H9 (cell line): ENCODE measurements around the gene ZNF688. TPM values are rescaled to one million over a fixed set of nuclear protein-coding genes. Genes with fewer than 3 reads are reported as not detected.

Experiments used
- DNase-seq: peaks from one replicate; pipeline ENCODE4 v3.0.0-alpha.2; 2017
- H2AFZ ChIP-seq: one replicate; pipeline ENCODE4 v1.6.1; 2013; ENCODE audit warnings: mild to moderate bottlenecking, low read length, control low read depth, moderate library complexity
- H2AK5ac ChIP-seq: 2 replicates; pipeline ENCODE4 v1.6.1; 2013; ENCODE audit warnings: low read length, control low read depth, mixed read lengths; ENCODE audit not compliant: insufficient read length
- H2BK120ac ChIP-seq: one replicate; pipeline ENCODE4 v1.6.1; 2013; ENCODE audit warnings: low read depth, mild to moderate bottlenecking, low read length, control low read depth, inconsistent platforms; ENCODE audit not compliant: poor library complexity, severe bottlenecking
- H2BK12ac ChIP-seq: 2 replicates; pipeline ENCODE4 v1.6.1; 2013; ENCODE audit warnings: low read length, control low read depth, mixed read lengths, low read depth; ENCODE audit not compliant: insufficient read length
- H2BK15ac ChIP-seq: 2 replicates; pipeline ENCODE4 v1.6.1; 2013; ENCODE audit warnings: low read depth, low read length, control low read depth
- H2BK20ac ChIP-seq: one replicate; pipeline ENCODE4 v1.6.1; 2013; ENCODE audit warnings: low read depth, mild to moderate bottlenecking, low read length, control low read depth, inconsistent platforms; ENCODE audit not compliant: poor library complexity, severe bottlenecking
- H2BK5ac ChIP-seq: 2 replicates; pipeline ENCODE4 v1.6.1; 2013; ENCODE audit warnings: low read length, control low read depth, mixed read lengths; ENCODE audit not compliant: insufficient read length
- H3K14ac ChIP-seq: 2 replicates; pipeline ENCODE4 v1.6.1; 2013; ENCODE audit warnings: low read length, control low read depth; ENCODE audit not compliant: insufficient read depth
- H3K18ac ChIP-seq: 2 replicates; pipeline ENCODE4 v1.6.1; 2013; ENCODE audit warnings: low read depth, mild to moderate bottlenecking, mixed read lengths, low read length, control low read depth; ENCODE audit not compliant: insufficient read length
- H3K23ac ChIP-seq: 2 replicates; pipeline ENCODE4 v1.6.1; 2013; ENCODE audit warnings: low read length, control low read depth, mixed read lengths, low read depth; ENCODE audit not compliant: insufficient read length
- H3K23me2 ChIP-seq: 2 replicates; pipeline ENCODE4 v1.6.1; 2013; ENCODE audit warnings: low read depth, mild to moderate bottlenecking, mixed read lengths, low read length, control low read depth; ENCODE audit not compliant: insufficient read length, poor library complexity, severe bottlenecking
- H3K27ac ChIP-seq: 2 replicates; pipeline ENCODE4 v1.5.1; 2013; ENCODE audit warnings: low read length, control low read depth, mixed read lengths, low read depth; ENCODE audit not compliant: insufficient read length
- H3K27me3 ChIP-seq: 2 replicates; pipeline ENCODE4 v1.6.1; 2013; ENCODE audit warnings: low read length, control low read depth, inconsistent platforms; ENCODE audit not compliant: insufficient read depth
- H3K4ac ChIP-seq: 2 replicates; pipeline ENCODE4 v1.6.1; 2013; ENCODE audit warnings: low read depth, mild to moderate bottlenecking, control low read depth, inconsistent platforms, low read length, moderate library complexity
- H3K4me1 ChIP-seq: 2 replicates; pipeline ENCODE4 v1.6.1; 2013; ENCODE audit warnings: low read length, control low read depth, inconsistent platforms; ENCODE audit not compliant: insufficient read depth
- H3K4me2 ChIP-seq: 2 replicates; pipeline ENCODE4 v1.6.1; 2013; ENCODE audit warnings: low read length, control low read depth, mixed read lengths; ENCODE audit not compliant: insufficient read length, insufficient read depth
- H3K56ac ChIP-seq: 2 replicates; pipeline ENCODE4 v1.6.1; 2013; ENCODE audit warnings: low read depth, mild to moderate bottlenecking, mixed read lengths, low read length, control low read depth; ENCODE audit not compliant: insufficient read length
- H3K79me1 ChIP-seq: 2 replicates; pipeline ENCODE4 v1.6.1; 2013; ENCODE audit warnings: low read depth, mild to moderate bottlenecking, moderate library complexity, low read length, control low read depth, inconsistent platforms; ENCODE audit not compliant: insufficient read depth, poor library complexity, severe bottlenecking
- H3K79me2 ChIP-seq: 2 replicates; pipeline ENCODE4 v1.6.1; 2013; ENCODE audit warnings: low read length, control low read depth, inconsistent platforms; ENCODE audit not compliant: insufficient read depth
- H3K9ac ChIP-seq: 2 replicates; pipeline ENCODE4 v1.6.1; 2013; ENCODE audit warnings: low read length, control low read depth, mixed read lengths; ENCODE audit not compliant: insufficient read length; ENCODE audit errors: extremely low read depth
- H3K9me3 ChIP-seq: one replicate; pipeline ENCODE4 v1.6.1; 2013; ENCODE audit warnings: low read depth, low read length, inconsistent platforms; ENCODE audit not compliant: control insufficient read depth
- H3T11ph ChIP-seq: one replicate; pipeline ENCODE4 v1.6.1; 2013; ENCODE audit warnings: mild to moderate bottlenecking, low read length, control low read depth, inconsistent platforms
- H4K20me1 ChIP-seq: one replicate; pipeline ENCODE4 v1.6.1; 2013; ENCODE audit not compliant: control insufficient read depth, insufficient read length, insufficient read depth
- H4K5ac ChIP-seq: 2 replicates; pipeline ENCODE4 v1.6.1; 2013; ENCODE audit warnings: low read depth, mild to moderate bottlenecking, mixed read lengths, low read length, control low read depth; ENCODE audit not compliant: insufficient read length
- H4K8ac ChIP-seq: replicated peaks from 2 replicates; pipeline ENCODE4 v1.6.1; 2013; ENCODE audit warnings: low read length, control low read depth, mixed read lengths, low read depth; ENCODE audit not compliant: insufficient read length
- H4K91ac ChIP-seq: 2 replicates; pipeline ENCODE4 v1.6.1; 2013; ENCODE audit warnings: low read depth, mild to moderate bottlenecking, moderate library complexity, mixed read lengths, low read length, control low read depth; ENCODE audit not compliant: insufficient read length
- H3K27ac Mint-ChIP-seq, 3 experiments: 2 replicates in 2 of 3; 3 replicates in 1 of 3; pipeline ENCODE4 v1.8.0; 2020 to 2021; ENCODE audit warnings: mixed read lengths in 3 of 3, mild to moderate bottlenecking in 1 of 3, moderate library complexity in 1 of 3
- H3K27me3 Mint-ChIP-seq: 2 replicates; pipeline ENCODE4 v1.8.0; 2021; ENCODE audit warnings: low read depth, mild to moderate bottlenecking, moderate library complexity, mixed read lengths
- H3K36me3 Mint-ChIP-seq, 3 experiments: 2 replicates in 2 of 3; 3 replicates in 1 of 3; pipeline ENCODE4 v1.8.0; 2020 to 2021; ENCODE audit warnings: low read depth in 3 of 3, mixed read lengths in 3 of 3; ENCODE audit not compliant: insufficient read depth in 1 of 3
- H3K4me1 Mint-ChIP-seq, 2 experiments: 2 replicates each; pipeline ENCODE4 v1.8.0; 2020; ENCODE audit warnings: mixed read lengths in 2 of 2
- H3K4me3 Mint-ChIP-seq, 2 experiments: 2 replicates in 1 of 2; 3 replicates in 1 of 2; pipeline ENCODE4 v1.8.0; 2020 to 2021; ENCODE audit warnings: mild to moderate bottlenecking in 2 of 2, mixed read lengths in 2 of 2, moderate library complexity in 1 of 2
- H3K9me3 Mint-ChIP-seq, 2 experiments: 2 replicates in 1 of 2; 3 replicates in 1 of 2; pipeline ENCODE4 v1.8.0; 2020; ENCODE audit warnings: mild to moderate bottlenecking in 2 of 2, mixed read lengths in 2 of 2, moderate library complexity in 1 of 2
- CTCF ChIP-seq: fragments of 200-600 bp; sonication (generic); conservative IDR thresholded peaks from 3 replicates; pipeline ENCODE4 v1.8.0; 2021; ENCODE audit warnings: antibody characterized with exemption, mild to moderate bottlenecking
- WGBS: extraction: QIAGEN DNeasy Blood & Tissue Kit; methylation state at CpG from one replicate; pipeline ENCODE4 v1.1.7; 2013; ENCODE audit warnings: missing lambda C conversion rate, low lambda C conversion rate, mixed read lengths; ENCODE audit not compliant: insufficient read length; ENCODE audit errors: extremely low coverage; 5-methylcytosine and 5-hydroxymethylcytosine counted together
- total RNA-seq: library from RNA; stranded (reverse); gene quantifications from 2 replicates; pipeline ENCODE4 v1.2.1, GENCODE V29; 2021

Gene ZNF688
- total RNA-seq, 1 experiment from 2014 or later: 4.5 TPM

- H3K14ac ChIP-seq: no peak overlapping the region
- whole genome bisulfite sequencing: no CpG with 5 or more reads among the region's 7 CpGs
- H2BK120ac ChIP-seq: no peak overlapping the region
- no peak overlapping the region for H2BK15ac ChIP-seq
- H3K9me3 ChIP-seq: no peaks in the 10 kb centered on the region
- no peak overlapping the region for H2AK5ac ChIP-seq
- H2BK12ac ChIP-seq: no peak overlapping the region
- no peak overlapping the region for H2BK5ac ChIP-seq
- Mint-ChIP-seq H3K4me3 (no peak overlapping the region), H3K36me3 (peaks cover 8 to 60% (median 25%) of the 10 kb centered on the region in 3 experiments; a peak in 6 of 7 replicates), H3K27me3 (no peaks in the 10 kb centered on the region), H3K27ac (no peak overlapping the region; a peak in 1 of 7 replicates), H3K4me1 (peaks cover 7 to 10% of the 10 kb centered on the region in 2 experiments), H3K9me3 (no peaks in the 10 kb centered on the region)
- H4K5ac ChIP-seq: no peak overlapping the region
- no peak overlapping the region for H3K18ac ChIP-seq
- no peaks in the 10 kb centered on the region for H3K79me1 ChIP-seq
- no peak overlapping the region for H3K23ac ChIP-seq
- no peak overlapping the region for H4K8ac ChIP-seq
- H4K20me1 ChIP-seq: no peaks in the 10 kb centered on the region
- TF ChIP-seq CTCF: no peak
- H3T11ph ChIP-seq: no peak overlapping the region
- no peak overlapping the region for H4K91ac ChIP-seq
- H3K9ac ChIP-seq: no peak overlapping the region
- H3K4ac ChIP-seq: no peak overlapping the region
- H3K4me2 ChIP-seq: no peak overlapping the region
- no peaks in the 10 kb centered on the region for H3K27me3 ChIP-seq
- H3K27ac ChIP-seq: no peak overlapping the region
- no peaks in the 10 kb centered on the region; the same call in 1 of the 2 replicates for H3K4me1 ChIP-seq
- H3K23me2 ChIP-seq: peaks cover 7% of the 10 kb centered on the region
- no peak overlapping the region for H2AFZ ChIP-seq
- H2BK20ac ChIP-seq: no peak overlapping the region
- H3K79me2 ChIP-seq: no peaks in the 10 kb centered on the region
- no peak for DNase-seq
- H3K56ac ChIP-seq: no peak overlapping the region
Observed at GRCh38 chr16:30581457-30581856, 9.9 kb upstream of the ZNF688 start.
